Amygdala (tissue), 56 donors: ENCODE measurements around the gene HAND1.

Source experiments
- DNase-seq, 56 donors: peaks; one replicate each; lab custom pipeline; 2025; lab: John Stamatoyannopoulos, UW

The HAND1 gene

DNA sequence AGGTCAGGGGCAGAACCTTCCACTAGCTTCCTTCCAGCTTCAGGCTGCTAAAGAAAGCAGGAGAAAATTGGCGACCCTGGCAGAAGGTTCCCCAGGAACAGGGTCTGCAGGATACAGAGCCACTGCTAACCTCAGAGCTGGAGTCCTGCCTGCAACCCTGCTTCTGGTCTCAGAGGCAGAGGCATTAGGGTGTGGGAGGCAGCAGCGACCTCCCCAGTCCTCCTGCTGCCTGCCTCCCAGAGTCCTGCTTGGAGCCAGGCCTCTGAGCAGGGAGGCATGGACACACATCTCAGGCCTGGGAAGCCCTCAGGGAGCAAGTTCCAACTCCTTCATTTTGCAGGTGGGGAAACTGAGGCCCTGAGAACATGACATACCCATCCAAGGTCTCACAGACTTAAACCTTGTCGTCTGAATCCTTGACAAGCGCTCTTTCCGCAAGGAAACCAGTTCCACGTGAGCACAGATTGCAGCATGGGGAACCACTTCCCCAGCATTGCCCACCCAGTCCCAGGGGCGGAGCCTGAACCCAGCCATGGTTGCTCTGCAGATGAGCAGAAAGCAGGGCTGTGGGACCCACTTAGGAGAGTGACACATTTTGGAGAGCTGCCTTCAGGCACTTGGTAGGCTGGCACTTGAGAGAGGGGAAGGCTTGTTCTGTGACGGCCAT, 28.2 kb upstream of the HAND1 start:
- DNase-seq: no peak

DNA sequence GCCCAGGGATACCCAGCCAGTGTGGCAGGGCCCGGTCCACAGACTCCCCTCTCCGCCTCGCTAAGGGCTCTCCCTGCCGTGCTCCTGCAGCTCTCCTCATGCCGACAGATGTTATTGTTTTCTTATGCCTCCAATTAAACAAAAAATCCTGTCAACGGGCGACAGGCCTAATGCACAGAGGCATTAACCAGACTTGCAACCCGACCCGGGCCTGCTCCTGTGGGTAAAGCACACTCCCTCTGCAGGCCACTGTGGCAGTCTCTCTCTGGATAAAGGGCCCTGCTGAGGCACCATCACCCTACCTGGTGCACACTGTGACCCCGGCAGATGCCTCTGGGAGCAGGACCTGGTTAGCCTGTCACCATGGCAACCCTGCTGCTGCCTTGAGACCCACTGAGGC, 27.5 kb upstream of the HAND1 start:
- DNase-seq: no peak

DNA sequence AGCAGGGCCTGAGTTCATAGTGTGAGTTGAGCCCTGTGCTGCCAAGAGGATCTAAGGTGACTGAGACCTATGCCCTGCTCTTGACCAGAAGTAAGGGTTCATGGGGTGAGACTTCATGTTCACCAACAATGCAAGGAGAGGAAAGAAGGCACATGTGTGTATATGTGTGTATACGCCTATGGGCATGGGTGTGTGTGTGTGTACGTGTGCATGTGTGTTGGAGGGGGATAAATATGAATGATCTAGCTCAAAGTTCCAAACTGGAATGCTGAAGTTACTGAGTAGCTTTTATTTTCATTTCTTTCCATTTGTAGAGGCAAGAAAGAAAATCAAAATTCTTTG, 25.6 kb upstream of the HAND1 start:
- DNase-seq: no peak

- no peak for DNase-seq
Observed at GRCh38 chr5:154502180-154502579, 24.2 kb upstream of the HAND1 start.

GRCh38 chr5:154501566-154501965, 23.5 kb upstream of the HAND1 start:
- DNase-seq: no peak

GRCh38 chr5:154498994-154499393, 21.0 kb upstream of the HAND1 start:
- no peak for DNase-seq

- DNase-seq: no peak
Observed at GRCh38 chr5:154498591-154498990, 20.6 kb upstream of the HAND1 start.

DNA sequence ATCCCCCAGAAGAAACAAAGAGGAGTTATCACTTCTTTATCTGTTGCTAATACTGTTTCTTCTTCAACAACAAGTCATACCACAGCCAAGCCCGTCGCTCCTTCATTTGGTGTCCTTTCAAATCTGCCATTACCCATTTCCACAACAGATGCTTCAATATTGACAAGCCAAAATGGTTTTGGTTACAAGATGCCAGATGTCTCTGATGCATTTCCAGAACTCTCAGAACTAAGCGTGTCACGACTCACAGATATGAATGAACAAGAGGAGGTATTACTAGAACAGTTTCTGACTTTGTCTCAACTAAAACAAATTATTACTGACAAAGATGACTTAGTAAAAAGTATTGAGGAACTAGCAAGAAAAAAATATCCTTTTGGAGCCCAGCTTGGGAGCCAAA, 16.0 kb upstream of the HAND1 start:
- no peak for DNase-seq

- no peak for DNase-seq
Observed at GRCh38 chr5:154493274-154493673, 15.2 kb upstream of the HAND1 start.

DNA sequence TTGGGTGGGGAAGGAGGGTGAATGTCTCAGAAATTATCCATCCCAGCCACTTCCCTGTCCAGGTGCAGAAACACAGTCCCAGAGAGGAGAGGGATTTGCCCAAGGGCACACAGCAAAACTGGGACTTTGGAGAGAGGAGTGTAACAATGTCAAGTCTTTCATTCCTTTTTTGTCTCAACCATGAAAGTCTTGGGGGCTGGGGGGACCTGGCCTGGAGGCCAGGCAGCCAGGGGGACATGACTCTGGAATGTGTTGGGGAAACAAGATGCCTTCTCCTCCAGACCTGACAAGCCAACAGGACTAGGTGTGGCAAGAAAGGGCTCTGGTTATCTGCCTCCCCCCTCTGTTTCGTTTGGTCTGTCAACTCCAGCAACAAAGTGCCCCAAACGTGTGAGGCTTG, 13.9 kb upstream of the HAND1 start:
- DNase-seq: no peak

DNA sequence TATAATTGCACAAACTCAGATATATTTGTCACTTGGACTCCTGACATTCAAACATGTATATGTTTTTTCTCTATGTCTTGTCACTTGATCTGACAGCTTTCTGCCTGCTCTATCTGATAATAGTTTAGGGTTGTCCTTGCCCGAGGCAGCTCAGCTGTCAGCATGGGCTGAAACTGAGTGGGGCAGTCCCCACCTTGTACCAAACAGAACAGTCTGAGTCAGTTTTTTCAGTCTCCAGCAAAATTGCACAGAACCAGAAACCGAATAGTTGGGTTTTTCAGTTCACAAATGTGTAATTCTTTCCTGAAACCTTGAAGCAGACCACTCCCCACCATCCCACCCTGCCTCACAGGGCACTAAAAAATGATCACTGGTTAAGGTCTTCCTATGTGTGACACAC, 9.5 kb upstream of the HAND1 start:
- no peak for DNase-seq

DNA sequence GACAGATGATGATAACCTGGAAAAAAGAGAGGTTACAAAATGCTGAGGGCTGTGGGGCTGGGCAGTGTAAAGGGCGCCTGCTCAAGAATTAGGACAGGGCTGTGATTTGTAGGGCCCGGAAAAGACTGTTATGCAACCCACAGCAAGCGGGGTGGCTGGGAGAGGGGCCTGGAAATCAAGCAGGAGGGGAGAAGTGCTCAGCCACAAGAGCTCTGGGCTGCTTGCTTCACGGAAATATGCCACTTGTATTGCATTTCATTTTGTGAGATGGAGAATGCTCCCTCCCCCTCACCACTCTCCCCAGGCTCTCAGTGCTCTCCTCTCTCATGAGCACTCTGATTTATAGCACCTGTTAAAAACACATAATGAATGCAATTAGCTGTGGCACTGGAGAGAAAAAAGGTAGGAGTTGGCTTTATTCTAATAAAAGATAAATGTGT, 8.4 kb upstream of the HAND1 start:
- DNase-seq: no peak

DNA sequence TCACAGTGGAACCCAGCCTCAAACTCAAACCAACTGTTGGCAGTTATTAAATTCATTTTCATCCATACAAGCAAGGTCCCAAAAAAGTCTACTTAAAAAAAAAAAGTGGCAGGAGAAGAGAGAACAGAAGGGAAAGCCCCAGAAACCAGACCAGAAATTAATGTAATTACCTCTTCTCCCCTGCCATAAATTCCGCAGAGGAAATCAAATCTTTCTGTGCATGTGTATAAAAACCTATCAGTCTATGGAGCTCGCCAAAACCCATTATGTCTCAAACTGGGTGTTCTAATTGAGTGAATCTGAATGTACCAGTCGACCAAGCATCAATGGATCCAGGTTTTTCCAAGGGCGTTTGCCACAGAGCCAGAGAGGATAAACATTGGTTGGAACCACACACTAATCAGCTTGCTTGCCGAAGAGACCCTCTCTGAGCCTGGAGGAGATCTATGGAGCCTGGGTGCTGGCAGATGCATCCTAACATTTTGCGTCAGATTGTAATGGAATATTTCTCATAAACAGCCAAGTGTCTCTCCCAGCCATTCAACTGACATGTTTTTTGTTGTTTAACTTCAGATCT, 7.9 kb upstream of the HAND1 start:
- no peak for DNase-seq

GRCh38 chr5:154485096-154485491, 7.1 kb upstream of the HAND1 start:
- no peak for DNase-seq

- no peak for DNase-seq
Observed at GRCh38 chr5:154484393-154485095, 6.5 kb upstream of the HAND1 start.

- DNase-seq: no peak
Observed at GRCh38 chr5:154483654-154484392, 5.8 kb upstream of the HAND1 start.

GRCh38 chr5:154482528-154483449, 4.8 kb upstream of the HAND1 start:
- DNase-seq: no peak

GRCh38 chr5:154481584-154482381, 3.8 kb upstream of the HAND1 start:
- DNase-seq: no peak

DNA sequence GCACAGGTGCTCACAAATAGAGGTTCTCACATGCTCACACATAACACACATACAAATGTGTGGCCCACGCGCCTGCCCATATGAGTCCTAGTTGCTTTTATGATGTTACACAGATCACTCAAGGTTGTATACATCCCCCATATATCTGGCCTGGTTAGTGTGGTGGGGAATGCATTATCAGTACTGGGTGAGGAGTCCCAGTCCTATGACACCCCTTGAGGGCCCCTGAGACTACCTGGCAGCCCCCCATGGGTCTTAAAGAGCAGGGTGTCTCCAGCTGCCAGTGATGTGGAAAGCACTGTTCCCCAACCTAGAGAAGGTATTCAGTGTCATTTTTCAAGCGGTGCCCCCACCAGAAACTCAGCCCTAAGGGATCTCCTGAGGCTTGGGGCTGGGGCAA, 2.8 kb upstream of the HAND1 start:
- DNase-seq: no peak
